GM23338 (cell line): ENCODE results near the gene LUZP2. TPM values are rescaled to one million over a fixed set of nuclear protein-coding genes. Genes with fewer than 3 reads are reported as not detected.

Experiments
- CREB1 ChIP-seq: fragments of 250-450 bp; sonication (Bioruptor Pico); IDR thresholded peaks from 2 replicates; pipeline ENCODE4 v1.5.0; 2020; ENCODE audit warnings: low read depth, mild to moderate bottlenecking, moderate library complexity
- CTCF ChIP-seq, 2 experiments: fragments of 200-600 bp in 1 of 2; sonication (generic) in 1 of 2; conservative IDR thresholded peaks; 2 replicates each; pipeline versions ENCODE4 v1.5.1 to v1.6.1; 2016 to 2017; ENCODE audit warnings: antibody characterized with exemption in 2 of 2, low read depth in 2 of 2, mild to moderate bottlenecking in 2 of 2, moderate library complexity in 1 of 2
- EZH2 ChIP-seq: fragments of 200-600 bp; sonication (generic); IDR thresholded peaks from one replicate; pipeline ENCODE4 v1.8.0; 2017; ENCODE audit warnings: antibody characterized with exemption, mild to moderate bottlenecking, low read depth; ENCODE audit not compliant: unreplicated experiment
- EZH2phosphoT487 ChIP-seq: fragments of 200-600 bp; sonication (generic); IDR thresholded peaks from one replicate; pipeline ENCODE4 v1.8.1; 2018; ENCODE audit warnings: antibody characterized with exemption; ENCODE audit not compliant: unreplicated experiment
- JUNB ChIP-seq: IDR thresholded peaks from one replicate; pipeline ENCODE4 v1.6.1; 2016; ENCODE audit warnings: antibody characterized with exemption; ENCODE audit not compliant: unreplicated experiment
- NANOG ChIP-seq: IDR thresholded peaks from 2 replicates; pipeline ENCODE4 v1.6.1; 2016; ENCODE audit warnings: antibody characterized with exemption, borderline replicate concordance
- POLR2AphosphoS5 ChIP-seq: IDR thresholded peaks from 2 replicates; pipeline ENCODE4 v1.6.1; 2016; ENCODE audit warnings: antibody characterized with exemption, low read depth
- REST ChIP-seq: IDR thresholded peaks from one replicate; pipeline ENCODE4 v1.6.1; 2018; ENCODE audit warnings: antibody characterized with exemption; ENCODE audit not compliant: unreplicated experiment
- STAT1 ChIP-seq: IDR thresholded peaks from one replicate; pipeline ENCODE4 v1.6.1; 2016; ENCODE audit warnings: antibody characterized with exemption; ENCODE audit not compliant: unreplicated experiment
- ZNF331 ChIP-seq: fragments of 250-450 bp; sonication (Bioruptor Pico); IDR thresholded peaks from 2 replicates; pipeline ENCODE4 v1.5.0; 2020; ENCODE audit warnings: low read depth, mild to moderate bottlenecking, moderate library complexity
- ZNF462 ChIP-seq: fragments of 250-450 bp; sonication (Bioruptor Pico); IDR thresholded peaks from 2 replicates; pipeline ENCODE4 v1.5.0; 2020; ENCODE audit warnings: mild to moderate bottlenecking, moderate library complexity
- polyA plus RNA-seq: library from polyadenylated mRNA; unstranded; fragments of >200 nt; fragmentation: Nextera tagmentation; extraction: Ambion mirVana; gene quantifications from 2 replicates; pipeline ENCODE4 v1.2.1, GENCODE V29; 2016
- total RNA-seq: library from RNA; depleted of rRNA; stranded (reverse); fragments of >200 nt; shearing (Covaris generic); gene quantifications from 2 replicates; pipeline ENCODE4 v1.2.3, GENCODE V29; 2014

LUZP2 gene
- total and polyA plus RNA-seq, 2 experiments from 2014 or later: 2.0 to 9.2 TPM

GRCh38 chr11:24866743-24867142 is 369.9 kb downstream of the LUZP2 start (continued):
- no peak for TF ChIP-seq ZNF462
- no peak for TF ChIP-seq STAT1
- TF ChIP-seq JUNB: no peak
- no peak for TF ChIP-seq NANOG
- no peak for TF ChIP-seq REST
- no peak for TF ChIP-seq CREB1
- no peak for TF ChIP-seq POLR2AphosphoS5
- TF ChIP-seq EZH2: no peak
- TF ChIP-seq EZH2phosphoT487: no peak
- TF ChIP-seq ZNF331 (CRISPR knock-in tag): no peak
- TF ChIP-seq CTCF (conservative IDR thresholded peaks at IDR 0.05; ENCODE audit: low read depth in 2 of 2): no peak
